HCT116 (cell line): Measurements from ENCODE around the gene PRIM1.

Experiments used
- CEBPB ChIP-seq: IDR thresholded peaks from 2 replicates; pipeline ENCODE4 v1.6.1; 2012; ENCODE audit warnings: low read depth
- CTCF ChIP-seq, 3 experiments: fragments of 200-600 bp in 1 of 3; sonication (generic) in 1 of 3; IDR thresholded peaks in 2 of 3; conservative IDR thresholded peaks in 1 of 3; 2 replicates each; pipeline ENCODE4 v1.5.1; 2012 to 2017; ENCODE audit warnings: low read depth in 2 of 3, low read length in 2 of 3, antibody characterized with exemption in 1 of 3, borderline replicate concordance in 1 of 3, control low read depth in 1 of 3, mild to moderate bottlenecking in 1 of 3, mixed read lengths in 1 of 3, mixed run types in 1 of 3, moderate library complexity in 1 of 3; ENCODE audit not compliant: insufficient read depth in 1 of 3
- ELF1 ChIP-seq: IDR thresholded peaks from 2 replicates; pipeline ENCODE4 v1.6.1; 2012; ENCODE audit warnings: low read depth, borderline replicate concordance
- EZH2phosphoT487 ChIP-seq: fragments of 200-600 bp; IDR thresholded peaks from 2 replicates; pipeline ENCODE4 v1.6.1; 2018; ENCODE audit warnings: antibody characterized with exemption, borderline replicate concordance
- POLR2A ChIP-seq: IDR thresholded peaks from 2 replicates; pipeline ENCODE4 v1.7.0; 2011; ENCODE audit warnings: borderline replicate concordance; ENCODE audit not compliant: insufficient read depth, insufficient read length; ENCODE audit errors: extremely low read depth
- POLR2AphosphoS5 ChIP-seq: IDR thresholded peaks from 2 replicates; pipeline ENCODE4 v1.6.1; 2011; ENCODE audit warnings: mild to moderate bottlenecking, low read depth, low read length, moderate library complexity
- SIN3A ChIP-seq: IDR thresholded peaks from 2 replicates; pipeline ENCODE4 v1.6.1; 2012; ENCODE audit warnings: low read depth
- TF ChIP-seq, protein P1 (sequence below): IDR thresholded peaks from 2 replicates; pipeline ENCODE4 v1.6.1; 2012

GRCh38 chr12:56682323-56682722 lies 69.8 kb downstream of the PRIM1 start:
- TF ChIP-seq CTCF (IDR thresholded peaks at IDR 0.05 in 2 of 3, conservative IDR thresholded peaks at IDR 0.05 in 1 of 3; ENCODE audit: borderline replicate concordance in 1 of 3, insufficient read depth in 1 of 3, low read depth in 2 of 3, low read length in 2 of 3) (no peak), POLR2A (no peak), SIN3A (no peak), POLR2AphosphoS5 (no peak), CEBPB (no peak), ELF1 (no peak), EZH2phosphoT487 (no peak)
- TF ChIP-seq, protein P1, sequence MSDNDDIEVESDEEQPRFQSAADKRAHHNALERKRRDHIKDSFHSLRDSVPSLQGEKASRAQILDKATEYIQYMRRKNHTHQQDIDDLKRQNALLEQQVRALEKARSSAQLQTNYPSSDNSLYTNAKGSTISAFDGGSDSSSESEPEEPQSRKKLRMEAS, result no peak
